SK-N-MC (cell line): ENCODE measurements around the gene CCDC117.
"Not testable (repeated sequence)": the region's sequence is repeated elsewhere in the genome, so short reads cannot be mapped to it uniquely, and the experiment has no call there.

ENCODE experiments used
- DNase-seq: peaks from one replicate; pipeline ENCODE4 v3.0.0-alpha.2; 2011; ENCODE audit warnings: low read depth, low spot score
- H3K27ac ChIP-seq: fragments of 200-600 bp; sonication (generic); 2 replicates; pipeline ENCODE4 v1.5.1; 2016; ENCODE audit warnings: mixed run types
- H3K36me3 ChIP-seq: fragments of 200-600 bp; sonication (generic); 2 replicates; pipeline ENCODE4 v1.6.1; 2017; ENCODE audit warnings: antibody characterized with exemption, low read length, mixed read lengths; ENCODE audit not compliant: insufficient read depth
- H3K4me3 ChIP-seq: fragments of 200-600 bp; sonication (generic); 2 replicates; pipeline ENCODE4 v1.5.1; 2016
- H3K9ac ChIP-seq: fragments of 200-600 bp; sonication (generic); 2 replicates; pipeline ENCODE4 v1.8.0; 2017; ENCODE audit warnings: mixed run types, mixed read lengths; ENCODE audit not compliant: insufficient read length
- H3K9me3 ChIP-seq: fragments of 200-600 bp; sonication (generic); 2 replicates; pipeline ENCODE4 v1.6.1; 2017; ENCODE audit warnings: low read depth, mild to moderate bottlenecking, antibody characterized with exemption, low read length, moderate library complexity, mixed read lengths
- EZH2 ChIP-seq: fragments of 200-600 bp; sonication (generic); IDR thresholded peaks from one replicate; pipeline ENCODE4 v1.6.1; 2017; ENCODE audit warnings: antibody characterized with exemption
- FOXP2 ChIP-seq: optimal IDR thresholded peaks from 2 replicates; pipeline ENCODE3; 2011; ENCODE audit warnings: mild to moderate bottlenecking, moderate library complexity; ENCODE audit not compliant: insufficient read depth; ENCODE audit errors: extremely low read length, control extremely low read depth
- POLR2AphosphoS5 ChIP-seq: IDR thresholded peaks from 2 replicates; pipeline ENCODE4 v1.6.1; 2012; ENCODE audit warnings: mild to moderate bottlenecking, low read depth, low read length, borderline replicate concordance

Gene CCDC117

DNA sequence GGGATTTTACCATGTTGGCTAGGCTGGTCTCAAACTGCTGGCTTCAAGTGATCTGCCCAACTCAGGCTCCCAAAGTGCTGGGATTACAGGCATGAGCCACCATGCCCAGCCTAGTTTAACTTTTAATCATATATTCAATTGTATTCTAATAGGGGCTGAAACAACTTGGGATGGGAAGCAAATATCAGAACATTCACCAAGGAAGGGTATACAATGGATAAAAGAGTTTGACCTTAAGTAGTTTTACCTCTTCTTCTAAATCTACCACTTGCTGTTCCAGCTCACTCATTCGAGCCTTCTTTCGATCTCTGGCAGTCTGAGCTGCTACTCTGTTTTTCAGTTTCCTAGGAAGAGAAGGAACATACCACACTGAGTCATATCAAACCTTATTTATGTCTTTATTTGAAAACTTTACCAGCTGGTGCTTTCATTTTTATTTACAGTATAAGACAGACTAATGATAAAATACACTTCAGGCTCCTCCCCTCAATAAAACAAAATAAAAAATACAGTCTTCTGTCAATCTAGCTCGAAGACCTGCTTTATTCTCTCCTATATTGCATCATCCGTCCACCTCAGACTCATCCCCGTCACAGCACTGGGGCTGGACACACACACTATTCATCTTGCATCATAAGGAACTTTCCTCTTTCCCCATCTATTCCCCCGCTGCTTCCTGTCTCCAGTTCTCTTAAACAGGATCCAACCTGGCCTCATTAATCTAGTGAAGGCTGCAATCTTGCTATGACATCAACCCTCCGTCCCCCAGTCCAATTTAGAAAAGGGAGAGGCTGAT is 26.5 kb downstream of the CCDC117 start:
- Histone ChIP-seq H3K4me3 (peak overlapping the region; percentile 78), H3K9ac (peak overlapping the region; percentile 87), H3K9me3 (no peaks in the 10 kb centered on the region), H3K36me3 (peaks cover 39% of the 10 kb centered on the region), H3K27ac (peak overlapping the region; percentile 11; the same call in 1 of the 2 replicates)
- TF ChIP-seq FOXP2 (no peak), POLR2AphosphoS5 (no peak), EZH2 (no peak)
- no peak for DNase-seq

GRCh38 chr22:28799606-28800307 is 27.3 kb downstream of the CCDC117 start:
- TF ChIP-seq FOXP2 (no peak), POLR2AphosphoS5 (no peak), EZH2 (no peak)
- peak overlapping the region; percentile 11; the same call in 1 of the 2 replicates for H3K27ac ChIP-seq
- DNase-seq = no peak
- no peaks in the 10 kb centered on the region for H3K9me3 ChIP-seq
- peak overlapping the region; percentile 87 for H3K9ac ChIP-seq
- H3K4me3 ChIP-seq = peak overlapping the region; percentile 78
- peaks cover 32% of the 10 kb centered on the region for H3K36me3 ChIP-seq

GRCh38 chr22:28800308-28801041 is 28.0 kb downstream of the CCDC117 start, which contains the start of gene XBP1:
XBP1 (minus strand) TSS chr22:28800569.
- Histone ChIP-seq H3K36me3 (peaks cover 25% of the 10 kb centered on the region), H3K9ac (peak within 1 kb of the TSS; percentile 87), H3K27ac (peak within 1 kb of the TSS; percentile 43), H3K4me3 (peak within 1 kb of the TSS; percentile 78), H3K9me3 (no peaks in the 10 kb centered on the region)
- DNase-seq = no peak
- peak; percentile 71 for TF ChIP-seq POLR2AphosphoS5
- TF ChIP-seq FOXP2 = no peak
- no peak for TF ChIP-seq EZH2

DNA sequence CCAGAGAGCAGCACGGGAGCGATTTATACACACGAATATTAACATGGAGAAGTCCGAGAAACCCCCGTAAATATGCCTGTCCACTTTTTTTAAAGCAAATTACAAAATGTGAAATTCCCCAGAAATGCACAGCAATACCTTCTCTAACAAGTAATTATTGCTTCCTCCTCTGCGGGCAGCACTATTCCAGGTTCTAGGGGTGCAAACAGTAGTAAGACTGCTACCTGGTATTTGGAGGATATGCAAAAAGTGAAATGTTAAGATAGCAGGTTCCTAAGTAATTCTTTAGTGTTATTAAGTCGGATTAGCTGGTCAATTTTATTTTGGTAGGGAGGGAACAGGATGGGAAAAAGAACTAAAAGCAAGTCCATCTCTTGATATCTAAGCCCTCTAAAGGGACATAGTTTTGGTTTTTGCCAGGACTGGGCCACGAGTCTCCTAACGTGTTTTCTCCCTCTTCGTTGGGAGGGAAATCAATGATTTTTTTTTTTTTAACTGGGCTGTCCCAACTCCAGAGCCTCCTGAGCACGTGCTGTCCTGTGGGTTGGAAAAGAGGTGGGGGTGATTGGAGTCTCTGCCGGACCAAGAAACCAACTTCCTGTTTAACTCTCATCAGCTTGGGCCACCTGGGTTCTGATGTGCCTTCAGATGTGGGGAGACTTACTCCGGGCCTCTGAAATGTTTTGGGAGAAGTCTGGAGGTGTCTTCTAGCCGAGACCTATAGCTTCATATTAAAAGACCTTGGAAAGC is 29.5 kb downstream of the CCDC117 start:
- peaks cover 9% of the 10 kb centered on the region for H3K36me3 ChIP-seq
- no peak for DNase-seq
- no peak overlapping the region for H3K27ac ChIP-seq
- H3K9ac ChIP-seq = no peak overlapping the region
- no peaks in the 10 kb centered on the region for H3K9me3 ChIP-seq
- TF ChIP-seq FOXP2 (no peak), POLR2AphosphoS5 (no peak), EZH2 (no peak)
- no peak overlapping the region for H3K4me3 ChIP-seq

GRCh38 chr22:28802595-28803123 is 30.2 kb downstream of the CCDC117 start:
- H3K27ac ChIP-seq = no peak overlapping the region
- TF ChIP-seq POLR2AphosphoS5 (no peak), FOXP2 (no peak)
- no peak overlapping the region for H3K4me3 ChIP-seq
- no peaks in the 10 kb centered on the region for H3K9me3 ChIP-seq
- DNase-seq = no peak
- peaks cover 4% of the 10 kb centered on the region; the same call in 1 of the 2 replicates for H3K36me3 ChIP-seq
- no peak overlapping the region for H3K9ac ChIP-seq

- H3K4me3 ChIP-seq, H3K9me3 ChIP-seq, H3K27ac ChIP-seq, DNase-seq, H3K9ac ChIP-seq, H3K36me3 ChIP-seq: not testable (repeated sequence)
Observed at GRCh38 chr22:28805426-28805825, 32.9 kb downstream of the CCDC117 start.

DNA sequence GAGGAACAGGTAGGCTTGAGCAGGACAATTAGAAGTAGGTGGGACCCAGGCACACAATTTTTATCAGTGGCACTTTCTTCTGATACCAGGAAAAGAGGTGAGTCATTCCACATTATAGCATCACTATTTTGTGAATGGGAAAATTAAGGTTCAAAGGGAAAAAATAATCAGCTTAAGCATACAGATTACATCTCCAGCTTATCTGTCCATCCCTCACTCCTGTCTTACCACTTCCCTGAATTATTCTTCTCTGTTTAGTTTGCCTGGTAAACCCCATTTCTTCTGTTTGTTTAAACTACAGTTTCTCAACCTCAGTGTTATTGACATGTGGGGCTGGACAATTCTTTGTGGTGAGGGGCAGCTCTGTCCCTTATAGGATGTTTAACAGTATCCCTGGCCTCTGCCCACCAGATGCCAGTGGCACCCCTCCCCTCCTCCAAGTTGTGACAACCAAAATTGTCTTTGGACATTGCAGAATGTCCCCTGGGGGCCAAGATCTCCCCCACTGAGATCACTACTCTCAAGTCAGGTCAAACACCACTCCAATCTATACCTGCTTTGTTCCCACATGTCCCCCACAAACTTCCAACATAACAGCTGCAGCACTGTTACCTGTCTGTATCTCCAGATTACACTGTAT is 36.3 kb downstream of the CCDC117 start:
- no peak overlapping the region for H3K4me3 ChIP-seq
- DNase-seq = no peak
- no peak for TF ChIP-seq POLR2AphosphoS5
- no peak for TF ChIP-seq FOXP2
- no peak for TF ChIP-seq EZH2
- H3K27ac ChIP-seq = no peak overlapping the region
- no peak overlapping the region for H3K9ac ChIP-seq
- no peaks in the 10 kb centered on the region for H3K36me3 ChIP-seq
- no peaks in the 10 kb centered on the region for H3K9me3 ChIP-seq
